ENCODE measurements around the gene GRAMD4. TPM values are rescaled to one million over a fixed set of nuclear protein-coding genes. Genes with fewer than 3 reads are reported as not detected.
A peak's percentile ranks its signal among the peaks of the same experiment; 100 is the strongest.

The GRAMD4 gene
- total RNA-seq, 1 experiment from 2014 or later: 19.8 TPM

GRCh38 chr22:46596819-46597218 lies 23.4 kb upstream of the GRAMD4 start:
- H3K23ac ChIP-seq (ENCODE audit: insufficient read length, low read depth, low read length): no peak overlapping the region
- no peak overlapping the region for H2BK15ac ChIP-seq (ENCODE audit: low read depth, low read length)
- H3K4me1 Mint-ChIP-seq: peaks cover 6 to 11% of the 10 kb centered on the region in 2 experiments
- H4K91ac ChIP-seq (ENCODE audit: insufficient read length, low read depth, low read length): no peak overlapping the region
- H3K27ac ChIP-seq (ENCODE audit: insufficient read length, low read depth, low read length): no peak overlapping the region
- no peak overlapping the region for H2AFZ ChIP-seq (ENCODE audit: low read length)
- no peak overlapping the region for H2BK12ac ChIP-seq (ENCODE audit: insufficient read length, low read depth, low read length)
- no peaks in the 10 kb centered on the region for H4K20me1 ChIP-seq (ENCODE audit: control insufficient read depth, insufficient read depth, insufficient read length)
- no peak overlapping the region for H3K18ac ChIP-seq (ENCODE audit: insufficient read length, low read depth, low read length)
- H3K27me3 ChIP-seq (ENCODE audit: insufficient read depth, low read length): no peaks in the 10 kb centered on the region
- no peaks in the 10 kb centered on the region for H3K9me3 Mint-ChIP-seq
- H2BK20ac ChIP-seq (ENCODE audit: low read depth, low read length, poor library complexity, severe bottlenecking): no peak overlapping the region
- no peak overlapping the region for H4K5ac ChIP-seq (ENCODE audit: insufficient read length, low read depth, low read length)
- no peak overlapping the region for H3K4me3 Mint-ChIP-seq
- peak; percentile 68 for DNase-seq
- H3K4ac ChIP-seq (ENCODE audit: low read depth, low read length): no peak overlapping the region
- H3K4me2 ChIP-seq (ENCODE audit: insufficient read depth, insufficient read length, low read length): no peak overlapping the region
- H3K36me3 Mint-ChIP-seq (ENCODE audit: insufficient read depth in 1 of 3, low read depth in 3 of 3): no peaks in the 10 kb centered on the region
- no CpG with 5 or more reads among the region's 7 CpGs for WGBS (ENCODE audit: extremely low coverage, insufficient read length, low lambda C conversion rate)
- no peak overlapping the region for H2AK5ac ChIP-seq (ENCODE audit: insufficient read length, low read length)
- no peak overlapping the region for H2BK5ac ChIP-seq (ENCODE audit: insufficient read length, low read length)
- H3K9ac ChIP-seq (ENCODE audit: extremely low read depth, insufficient read length, low read length): no peak overlapping the region
- no peaks in the 10 kb centered on the region for H3K23me2 ChIP-seq (ENCODE audit: insufficient read length, low read depth, low read length, poor library complexity, severe bottlenecking)
- peaks cover 2% of the 10 kb centered on the region; the same call in 1 of the 2 replicates for H3K4me1 ChIP-seq (ENCODE audit: insufficient read depth, low read length)
- no peaks in the 10 kb centered on the region for H3K79me2 ChIP-seq (ENCODE audit: insufficient read depth, low read length)
- no peak overlapping the region for H4K8ac ChIP-seq (replicated peaks; ENCODE audit: insufficient read length, low read depth, low read length)
- H3K27ac Mint-ChIP-seq: peak overlapping the region; percentile 66 to 76 (median 67); a peak in 4 of 7 replicates
- no peaks in the 10 kb centered on the region for H3K27me3 Mint-ChIP-seq (ENCODE audit: low read depth)
- peak; percentile 43 for TF ChIP-seq CTCF (conservative IDR thresholded peaks at IDR 0.05)
- no peak overlapping the region for H3K56ac ChIP-seq (ENCODE audit: insufficient read length, low read depth, low read length)
- no peaks in the 10 kb centered on the region for H3K79me1 ChIP-seq (ENCODE audit: insufficient read depth, low read depth, low read length, poor library complexity, severe bottlenecking)
- no peaks in the 10 kb centered on the region for H3K9me3 ChIP-seq (ENCODE audit: control insufficient read depth, low read depth, low read length)
- H3K14ac ChIP-seq (ENCODE audit: insufficient read depth, low read length): no peak overlapping the region; the same call in 1 of the 2 replicates
- no peak overlapping the region for H2BK120ac ChIP-seq (ENCODE audit: low read depth, low read length, poor library complexity, severe bottlenecking)
- no peak overlapping the region for H3T11ph ChIP-seq (ENCODE audit: low read length)

Data from H9 (cell line).